OCI-LY3 (cell line): ENCODE measurements around the gene LRBA.

Experiments used
- CTCF ChIP-seq: fragments of 200-600, 300-600 bp; sonication (generic); IDR thresholded peaks from 2 replicates; pipeline ENCODE4 v1.5.1; 2014; ENCODE audit warnings: antibody characterized with exemption, low read length, low read depth
- EZH2phosphoT487 ChIP-seq: fragments of 200-600 bp; shearing (Covaris generic); IDR thresholded peaks from 2 replicates; pipeline ENCODE4 v1.6.1; 2018; ENCODE audit warnings: antibody characterized with exemption, mixed run types, low read depth

- no peak for TF ChIP-seq CTCF
- TF ChIP-seq EZH2phosphoT487: no peak
These were observed 758.9 kb downstream of the LRBA start for GRCh38 chr4:150256225-150256620.
